GM18519 (cell line): ENCODE data around the gene BTBD1.

Experiments
- ATAC-seq: cut with Tn5 transposase; IDR thresholded peaks from one replicate; pipeline ENCODE4 v1.9.1; 2021; ENCODE audit warnings: mild to moderate bottlenecking, moderate library complexity; ENCODE audit not compliant: unreplicated experiment, low FRiP score

BTBD1 gene

GRCh38 chr15:83066734-83067637 lies at the start of gene BTBD1:
TSS of gene BTBD1 (minus strand) at chr15:83067252. CDS start at chr15:83067151, 101 bp downstream.
- ATAC-seq: peak; percentile 79

- ATAC-seq: no peak
These were observed 48.9 kb upstream of the BTBD1 start for GRCh38 chr15:83115831-83116565.

- ATAC-seq: no peak
These were observed 48.4 kb upstream of the BTBD1 start for GRCh38 chr15:83115410-83115809.

- no peak for ATAC-seq
These were observed 47.8 kb upstream of the BTBD1 start for GRCh38 chr15:83114856-83115255.

- no peak for ATAC-seq
These were observed 47.0 kb upstream of the BTBD1 start for GRCh38 chr15:83113881-83114674.

- no peak for ATAC-seq
These were observed 45.9 kb upstream of the BTBD1 start for GRCh38 chr15:83112956-83113299.

- ATAC-seq: no peak
These were observed 45.3 kb upstream of the BTBD1 start for GRCh38 chr15:83112233-83112955.

GRCh38 chr15:83111149-83111548 lies 44.1 kb upstream of the BTBD1 start:
- ATAC-seq: no peak

- ATAC-seq: no peak
These were observed 43.3 kb upstream of the BTBD1 start for GRCh38 chr15:83110381-83110780.

- ATAC-seq: no peak
These were observed 42.5 kb upstream of the BTBD1 start for GRCh38 chr15:83109532-83109931.

GRCh38 chr15:83108266-83109219 lies 41.5 kb upstream of the BTBD1 start:
- ATAC-seq: no peak

- ATAC-seq: no peak
These were observed 40.8 kb upstream of the BTBD1 start for GRCh38 chr15:83107841-83108181.

- ATAC-seq: peak; percentile 29
These were observed 40.2 kb upstream of the BTBD1 start, which contains the start of gene TM6SF1 for GRCh38 chr15:83106994-83107840. TSS of gene TM6SF1 (plus strand) at chr15:83107645. CDS start at chr15:83107681, 36 bp downstream.

- no peak for ATAC-seq
These were observed 38.4 kb upstream of the BTBD1 start for GRCh38 chr15:83105440-83105839.

GRCh38 chr15:83104141-83104540 lies 37.1 kb upstream of the BTBD1 start:
- no peak for ATAC-seq

- no peak for ATAC-seq
These were observed 35.3 kb upstream of the BTBD1 start for GRCh38 chr15:83102346-83102745.

GRCh38 chr15:83100097-83100646 lies 33.1 kb upstream of the BTBD1 start:
- ATAC-seq: no peak

- no peak for ATAC-seq
These were observed 32.2 kb upstream of the BTBD1 start for GRCh38 chr15:83099290-83099689.
